IPS DF 6.9 (cell line): ENCODE results near the gene PLSCR5.

ENCODE experiments used
- DNase-seq: peaks from one replicate; pipeline ENCODE4 v3.0.0-alpha.2; 2013; ENCODE audit warnings: low read depth, low spot score
- H3K27ac ChIP-seq: one replicate; pipeline ENCODE4 v1.5.1; 2013; ENCODE audit warnings: low read length, control low read depth
- H3K27me3 ChIP-seq: 2 replicates; pipeline ENCODE4 v1.6.1; 2013; ENCODE audit warnings: mild to moderate bottlenecking, low read length; ENCODE audit not compliant: control insufficient read depth, insufficient read depth
- H3K36me3 ChIP-seq: 2 replicates; pipeline ENCODE4 v1.6.1; 2013; ENCODE audit warnings: low read length; ENCODE audit not compliant: control insufficient read depth, insufficient read depth
- H3K4me1 ChIP-seq: 2 replicates; pipeline ENCODE4 v1.6.1; 2013; ENCODE audit warnings: low read length; ENCODE audit not compliant: control insufficient read depth, insufficient read depth
- H3K4me3 ChIP-seq: 2 replicates; pipeline ENCODE4 v1.5.1; 2013; ENCODE audit warnings: mild to moderate bottlenecking, low read length
- H3K9me3 ChIP-seq: 2 replicates; pipeline ENCODE4 v1.6.1; 2013; ENCODE audit warnings: low read length, inconsistent platforms; ENCODE audit not compliant: control insufficient read depth, insufficient read depth
- WGBS: extraction: QIAGEN DNeasy Blood & Tissue Kit; methylation state at CpG from one replicate; pipeline ENCODE4 v1.1.7; 2013; ENCODE audit warnings: mixed read lengths, missing lambda C conversion rate; ENCODE audit not compliant: insufficient read length, insufficient coverage; 5-methylcytosine and 5-hydroxymethylcytosine counted together

Gene PLSCR5

DNA sequence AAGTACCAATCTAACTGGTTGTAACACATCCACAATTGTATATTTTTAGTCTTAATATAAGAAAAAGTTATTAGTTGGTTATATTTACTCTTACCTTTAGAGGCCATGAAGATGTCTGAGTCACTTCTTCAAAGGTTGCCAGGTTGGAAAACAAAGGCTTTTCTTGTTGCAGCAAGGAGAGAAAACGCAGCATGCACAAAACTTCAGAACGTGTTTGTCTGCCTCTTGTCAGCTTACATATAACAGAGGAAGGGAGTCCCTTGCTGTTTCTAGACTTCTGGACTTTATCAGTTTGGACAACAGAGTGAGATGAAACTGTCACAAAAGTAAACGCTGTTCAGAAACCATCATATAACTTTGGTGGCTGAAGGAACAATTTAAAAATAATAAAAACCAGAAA is at the start of gene PLSCR5:
PLSCR5 (minus strand) TSS at position 241 of the 400 bp plus-strand sequence; CDS start at position 107, 134 bp downstream.
- H3K27me3 ChIP-seq = no peaks in the 10 kb centered on the region
- no peak within 1 kb of the TSS for H3K4me3 ChIP-seq
- H3K27ac ChIP-seq = no peak within 1 kb of the TSS
- WGBS = no CpG with 5 or more reads among the region's 3 CpGs
- no peaks in the 10 kb centered on the region for H3K36me3 ChIP-seq
- H3K9me3 ChIP-seq = no peaks in the 10 kb centered on the region
- no peaks in the 10 kb centered on the region for H3K4me1 ChIP-seq
- no peak for DNase-seq

DNA sequence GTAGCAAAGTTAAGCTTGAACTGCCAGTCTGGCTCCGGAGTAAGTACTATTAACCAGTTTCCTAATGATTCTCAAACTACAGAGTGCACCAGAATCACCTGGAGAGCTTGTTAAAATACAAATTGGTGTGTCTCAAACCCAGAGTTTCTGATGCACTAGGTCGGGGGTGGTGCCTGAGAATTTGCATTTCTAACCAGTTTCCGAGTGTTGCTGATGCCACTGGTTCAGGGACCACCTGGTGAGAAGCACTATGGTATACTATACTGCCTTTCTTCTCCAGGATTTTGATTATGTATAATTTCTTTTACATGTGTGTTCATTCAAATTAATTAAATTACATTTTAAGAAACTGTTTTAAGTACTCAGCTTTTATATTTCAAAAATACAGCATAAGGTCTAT is 48.8 kb upstream of the PLSCR5 start:
- H3K36me3 ChIP-seq = no peaks in the 10 kb centered on the region
- H3K27me3 ChIP-seq = no peaks in the 10 kb centered on the region
- no peaks in the 10 kb centered on the region for H3K9me3 ChIP-seq
- H3K27ac ChIP-seq = no peak overlapping the region
- no peak overlapping the region for H3K4me3 ChIP-seq
- no CpG with 5 or more reads among the region's 3 CpGs for WGBS
- no peak for DNase-seq
- H3K4me1 ChIP-seq = peaks cover 1% of the 10 kb centered on the region

GRCh38 chr3:146650691-146651442 is 45.7 kb upstream of the PLSCR5 start:
- no peak for DNase-seq
- Histone ChIP-seq H3K27me3 (no peaks in the 10 kb centered on the region), H3K9me3 (no peaks in the 10 kb centered on the region), H3K4me1 (peaks cover 1% of the 10 kb centered on the region), H3K27ac (no peak overlapping the region), H3K36me3 (no peaks in the 10 kb centered on the region), H3K4me3 (no peak overlapping the region)
- no CpG with 5 or more reads among the region's 2 CpGs for WGBS

DNA sequence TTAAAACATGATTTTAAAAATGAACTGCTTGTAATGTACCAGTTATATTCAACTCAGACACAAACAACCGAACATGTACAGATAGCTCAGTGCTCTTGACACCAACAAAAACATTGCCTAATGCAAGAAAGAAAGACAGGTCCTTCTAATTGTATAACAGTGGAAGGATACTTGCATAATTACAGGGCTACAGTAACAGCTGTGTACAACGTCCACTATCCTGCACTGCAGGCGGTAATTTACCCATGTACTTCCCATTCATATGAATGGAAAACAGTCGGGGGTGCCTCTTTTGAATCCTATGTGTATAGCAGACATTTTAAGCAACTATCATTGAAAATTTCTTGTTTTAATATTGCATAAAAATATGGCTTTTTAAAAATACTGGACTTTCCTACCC is 41.1 kb upstream of the PLSCR5 start:
- H3K4me1 ChIP-seq = no peaks in the 10 kb centered on the region
- no peak overlapping the region for H3K4me3 ChIP-seq
- no peak for DNase-seq
- WGBS = no CpG with 5 or more reads among the region's 4 CpGs
- H3K36me3 ChIP-seq = no peaks in the 10 kb centered on the region
- H3K9me3 ChIP-seq = no peaks in the 10 kb centered on the region
- H3K27me3 ChIP-seq = no peaks in the 10 kb centered on the region
- no peak overlapping the region for H3K27ac ChIP-seq

DNA sequence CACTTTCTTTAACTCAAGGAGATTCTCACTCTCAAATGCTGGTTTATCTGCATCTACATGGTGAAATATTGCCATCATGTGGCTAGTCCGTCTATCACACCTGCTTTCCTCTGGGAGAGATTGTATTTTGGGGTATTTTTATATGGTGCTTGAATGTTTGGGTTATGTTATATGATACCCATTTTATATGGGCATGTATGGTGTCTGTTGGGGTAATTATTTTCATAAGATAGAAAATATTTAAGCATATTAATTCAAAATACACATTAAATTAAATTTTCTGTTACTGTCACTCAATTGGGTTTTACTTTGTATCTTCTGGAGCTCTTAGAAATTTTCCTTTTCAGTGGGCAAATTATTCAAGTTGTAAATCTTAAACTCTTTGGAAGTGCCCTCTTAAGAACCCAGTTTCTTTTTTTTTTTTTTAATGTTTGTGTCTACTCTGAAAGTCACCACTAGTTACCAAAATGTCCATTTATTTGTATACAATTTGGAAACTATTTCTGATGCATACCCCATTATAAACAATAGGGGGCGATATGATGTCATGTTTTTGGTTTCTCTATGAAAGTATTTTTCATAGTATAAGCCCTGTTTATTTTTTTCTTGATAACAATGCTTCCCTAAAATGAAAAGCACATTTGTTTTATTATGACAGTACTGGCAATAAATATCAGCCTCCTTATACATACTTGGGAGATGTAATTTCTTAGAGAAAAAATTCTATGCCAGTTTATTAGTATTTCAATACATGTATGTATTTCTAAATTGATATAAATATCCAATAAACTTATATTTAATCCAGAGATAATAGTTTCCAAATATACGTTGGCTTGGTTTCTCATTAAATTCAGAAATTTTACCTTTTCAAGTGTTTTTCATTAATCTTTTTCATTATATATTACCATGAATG is 36.1 kb upstream of the PLSCR5 start:
- no peak overlapping the region for H3K27ac ChIP-seq
- H3K4me1 ChIP-seq = no peaks in the 10 kb centered on the region
- H3K27me3 ChIP-seq = no peaks in the 10 kb centered on the region
- H3K4me3 ChIP-seq = no peak overlapping the region
- no peak for DNase-seq
- no peaks in the 10 kb centered on the region for H3K36me3 ChIP-seq
- WGBS = no CpG with 5 or more reads among the region's 3 CpGs
- H3K9me3 ChIP-seq = no peaks in the 10 kb centered on the region

- H3K27me3 ChIP-seq = no peaks in the 10 kb centered on the region
- no CpG with 5 or more reads among the region's 1 CpG for WGBS
- DNase-seq = no peak
These were observed 35.2 kb upstream of the PLSCR5 start for GRCh38 chr3:146640361-146640760.

DNA sequence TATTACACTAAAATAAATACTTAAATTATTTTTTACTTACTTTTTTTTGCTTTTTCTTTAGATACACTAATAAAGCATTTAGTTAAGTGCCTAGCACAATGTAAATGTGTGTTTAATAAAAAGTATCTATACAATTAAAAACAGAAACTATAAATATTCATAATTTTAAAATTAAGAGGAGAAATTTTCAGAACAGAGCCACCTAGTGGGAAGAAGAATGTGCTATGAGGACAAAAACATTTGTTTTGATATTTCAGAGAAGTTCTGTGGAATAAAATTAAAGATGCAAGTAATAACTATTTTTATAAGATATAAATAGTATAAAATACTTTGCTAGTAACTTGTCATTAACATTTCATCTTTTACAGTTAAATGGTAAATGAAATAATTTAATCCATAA is 33.6 kb upstream of the PLSCR5 start:
- Histone ChIP-seq H3K4me3 (no peak overlapping the region), H3K36me3 (no peaks in the 10 kb centered on the region), H3K4me1 (no peaks in the 10 kb centered on the region), H3K27me3 (no peaks in the 10 kb centered on the region), H3K9me3 (no peaks in the 10 kb centered on the region), H3K27ac (no peak overlapping the region)
- no peak for DNase-seq

More at GRCh38 chr3:146640361-146640760, 35.2 kb upstream of the PLSCR5 start:
- Histone ChIP-seq H3K4me1 (no peaks in the 10 kb centered on the region), H3K27ac (no peak overlapping the region), H3K36me3 (no peaks in the 10 kb centered on the region), H3K9me3 (no peaks in the 10 kb centered on the region), H3K4me3 (no peak overlapping the region)

- Histone ChIP-seq H3K36me3 (no peaks in the 10 kb centered on the region), H3K27me3 (no peaks in the 10 kb centered on the region), H3K4me3 (no peak overlapping the region), H3K4me1 (no peaks in the 10 kb centered on the region), H3K9me3 (no peaks in the 10 kb centered on the region), H3K27ac (no peak overlapping the region)
- no peak for DNase-seq
- 100% methylated on average over 1 of the region's 3 CpGs for WGBS
These were observed 32.7 kb upstream of the PLSCR5 start for GRCh38 chr3:146637871-146638270.

DNA sequence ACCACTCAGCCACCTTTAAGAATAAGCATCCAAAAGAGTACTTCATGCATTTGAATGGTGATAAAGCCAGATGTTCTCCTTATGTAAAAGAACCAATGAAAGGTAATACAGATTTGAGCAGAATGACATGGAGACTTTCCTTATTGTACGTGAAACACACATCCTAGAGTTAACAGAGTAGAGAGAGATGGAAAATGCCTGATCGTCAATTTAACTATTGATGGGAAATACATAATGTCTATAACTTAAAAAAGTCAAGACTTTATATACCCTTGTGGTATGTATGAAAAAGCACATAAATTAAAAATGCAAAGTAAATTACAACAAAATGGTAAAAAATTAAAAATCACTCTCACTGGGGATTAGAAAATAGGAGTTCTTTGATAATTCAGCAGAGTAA is 31.7 kb upstream of the PLSCR5 start:
- Histone ChIP-seq H3K9me3 (no peaks in the 10 kb centered on the region), H3K27me3 (no peaks in the 10 kb centered on the region), H3K4me1 (no peaks in the 10 kb centered on the region), H3K4me3 (no peak overlapping the region), H3K27ac (no peak overlapping the region), H3K36me3 (no peaks in the 10 kb centered on the region)
- DNase-seq = no peak
- no CpG with 5 or more reads among the region's 2 CpGs for WGBS

GRCh38 chr3:146634346-146634745 is 29.2 kb upstream of the PLSCR5 start:
- DNase-seq = no peak
- WGBS = no CpG with 5 or more reads among the region's 3 CpGs
- H3K36me3 ChIP-seq = no peaks in the 10 kb centered on the region

More at GRCh38 chr3:146634346-146634745, 29.2 kb upstream of the PLSCR5 start:
- no peaks in the 10 kb centered on the region for H3K9me3 ChIP-seq
- no peaks in the 10 kb centered on the region for H3K27me3 ChIP-seq
- no peak overlapping the region for H3K4me3 ChIP-seq
- no peaks in the 10 kb centered on the region for H3K4me1 ChIP-seq
- no peak overlapping the region for H3K27ac ChIP-seq
